ENCODE results near the gene SPINT1. TPM values are rescaled to one million over a fixed set of nuclear protein-coding genes. Genes with fewer than 3 reads are reported as not detected.

The SPINT1 gene
- total RNA-seq, 1 donor from 2014 or later = 217 TPM

GRCh38 chr15:40830884-40831283 lies 13.0 kb upstream of the SPINT1 start:
- Mint-ChIP-seq H3K4me3 (ENCODE audit: low read depth) (no peak overlapping the region), H3K9me3 (ENCODE audit: low read depth) (no peaks in the 10 kb centered on the region), H3K4me1 (ENCODE audit: low read depth) (peaks cover 5% of the 10 kb centered on the region), H3K36me3 (ENCODE audit: insufficient read depth) (peaks cover 11% of the 10 kb centered on the region), H3K27me3 (no peaks in the 10 kb centered on the region), H3K27ac (peak overlapping the region; percentile 37)
- TF ChIP-seq CTCF (IDR thresholded peaks at IDR 0.05; ENCODE audit: unreplicated experiment) = no peak
- DNase-seq (ENCODE audit: low spot score, unreplicated experiment) = no peak

DNA sequence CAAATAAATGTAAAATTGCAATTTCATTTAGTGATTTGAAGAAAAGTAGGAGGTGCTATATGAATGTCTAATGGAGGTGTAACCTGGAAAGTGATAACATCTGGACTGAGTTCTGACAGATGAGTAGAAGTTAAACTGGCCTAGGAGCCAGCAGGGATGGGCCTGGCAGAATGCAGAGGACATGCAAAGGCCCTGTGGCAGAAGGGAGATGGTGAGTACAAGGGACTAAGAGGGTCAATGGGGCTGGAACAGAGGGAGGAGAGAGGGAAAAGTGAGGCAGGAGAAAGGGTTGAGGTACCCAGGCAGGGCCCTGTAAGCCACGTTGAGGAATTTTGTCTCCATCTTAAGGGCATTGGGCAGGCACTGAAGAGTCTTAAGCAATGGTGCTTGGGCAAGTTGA lies 12.0 kb upstream of the SPINT1 start:
- H3K4me1 Mint-ChIP-seq (ENCODE audit: low read depth) = peaks cover 5% of the 10 kb centered on the region
- DNase-seq (ENCODE audit: low spot score, unreplicated experiment) = no peak
- peaks cover 11% of the 10 kb centered on the region for H3K36me3 Mint-ChIP-seq (ENCODE audit: insufficient read depth)
- H3K27ac Mint-ChIP-seq = no peak overlapping the region
- H3K9me3 Mint-ChIP-seq (ENCODE audit: low read depth) = no peaks in the 10 kb centered on the region
- no peaks in the 10 kb centered on the region for H3K27me3 Mint-ChIP-seq
- TF ChIP-seq CTCF (IDR thresholded peaks at IDR 0.05; ENCODE audit: unreplicated experiment) = no peak
- no peak overlapping the region for H3K4me3 Mint-ChIP-seq (ENCODE audit: low read depth)

DNA sequence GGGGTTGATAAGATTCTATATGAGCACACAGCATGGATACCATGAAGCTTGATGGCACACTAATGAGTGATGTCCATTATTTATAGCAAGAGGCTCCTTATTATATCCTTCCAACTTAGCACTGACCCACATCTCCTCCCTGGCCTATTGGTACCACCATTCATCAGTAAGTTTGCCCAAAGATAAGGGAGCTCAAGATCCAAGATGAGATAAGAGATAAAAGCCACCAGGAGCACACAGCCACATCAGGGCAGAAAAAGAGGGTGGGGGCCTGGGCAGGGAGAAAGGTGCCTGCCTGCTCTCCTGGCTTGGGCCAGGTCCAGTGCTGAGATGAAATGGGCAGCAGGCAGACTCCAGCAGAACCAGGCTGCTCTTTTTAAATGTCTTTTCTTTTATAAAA lies 10.9 kb upstream of the SPINT1 start:
- H3K27me3 Mint-ChIP-seq = no peaks in the 10 kb centered on the region
- no peak for DNase-seq (ENCODE audit: low spot score, unreplicated experiment)
- H3K9me3 Mint-ChIP-seq (ENCODE audit: low read depth) = no peaks in the 10 kb centered on the region
- TF ChIP-seq CTCF (IDR thresholded peaks at IDR 0.05; ENCODE audit: unreplicated experiment) = no peak
- H3K4me3 Mint-ChIP-seq (ENCODE audit: low read depth) = no peak overlapping the region
- no peak overlapping the region for H3K27ac Mint-ChIP-seq
- peaks cover 5% of the 10 kb centered on the region for H3K4me1 Mint-ChIP-seq (ENCODE audit: low read depth)
- H3K36me3 Mint-ChIP-seq (ENCODE audit: insufficient read depth) = peaks cover 11% of the 10 kb centered on the region

DNA sequence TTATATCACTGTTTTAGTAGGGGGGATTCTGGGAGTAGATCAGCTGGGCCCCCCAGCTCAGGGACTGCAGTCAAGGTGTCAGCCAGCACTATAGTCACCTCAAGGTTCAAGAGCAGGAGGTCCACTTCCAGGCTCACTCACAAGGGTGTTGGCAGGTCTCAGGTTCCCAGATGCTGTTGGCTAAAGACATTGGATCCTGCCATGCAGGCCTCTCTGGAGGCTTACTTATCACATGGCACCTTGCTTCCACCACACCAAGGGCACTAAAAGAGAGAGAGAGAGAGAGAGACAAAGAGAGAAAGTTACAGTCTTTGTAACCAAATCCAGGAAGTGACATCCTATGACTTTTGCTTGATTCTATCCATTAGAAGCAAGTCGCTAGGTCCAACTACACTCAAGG lies 7.8 kb upstream of the SPINT1 start:
- TF ChIP-seq CTCF (IDR thresholded peaks at IDR 0.05; ENCODE audit: unreplicated experiment) = no peak
- no peaks in the 10 kb centered on the region for H3K4me1 Mint-ChIP-seq (ENCODE audit: low read depth)
- H3K9me3 Mint-ChIP-seq (ENCODE audit: low read depth) = no peaks in the 10 kb centered on the region

DNA sequence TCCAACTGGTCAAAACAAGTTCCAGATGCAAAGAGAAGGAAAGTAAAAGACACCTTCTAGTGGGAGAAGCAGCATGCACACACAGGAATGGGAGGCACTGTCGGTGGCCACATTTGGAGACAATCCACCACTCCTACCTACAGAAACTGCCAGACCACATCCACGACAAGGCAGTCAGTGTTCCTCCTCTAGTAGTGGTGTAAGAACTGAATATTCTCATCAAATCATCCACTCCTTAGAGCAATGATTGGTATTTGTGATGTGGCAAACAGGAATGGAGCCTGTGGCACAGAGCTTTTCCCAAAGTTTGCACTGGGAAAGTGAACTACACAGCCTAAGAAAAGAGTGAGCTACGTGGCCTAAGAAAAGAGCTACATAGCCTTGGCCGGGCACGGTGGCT lies 5.1 kb upstream of the SPINT1 start:
- Mint-ChIP-seq H3K4me3 (ENCODE audit: low read depth) (no peak overlapping the region), H3K36me3 (ENCODE audit: insufficient read depth) (peaks cover 6% of the 10 kb centered on the region), H3K27ac (no peak overlapping the region), H3K9me3 (ENCODE audit: low read depth) (no peaks in the 10 kb centered on the region), H3K4me1 (ENCODE audit: low read depth) (peaks cover 2% of the 10 kb centered on the region), H3K27me3 (no peaks in the 10 kb centered on the region)
- no peak for TF ChIP-seq CTCF (IDR thresholded peaks at IDR 0.05; ENCODE audit: unreplicated experiment)
- DNase-seq (ENCODE audit: low spot score, unreplicated experiment) = no peak

More for the DNA sequence above, 7.8 kb upstream of the SPINT1 start:
- no peak overlapping the region for H3K4me3 Mint-ChIP-seq (ENCODE audit: low read depth)
- H3K27ac Mint-ChIP-seq = no peak overlapping the region
- H3K36me3 Mint-ChIP-seq (ENCODE audit: insufficient read depth) = peaks cover 13% of the 10 kb centered on the region
- no peaks in the 10 kb centered on the region for H3K27me3 Mint-ChIP-seq
- DNase-seq (ENCODE audit: low spot score, unreplicated experiment) = no peak

Measured in progenitor cell of endocrine pancreas (in vitro differentiated cells).